Gastroesophageal sphincter (tissue), 3 donors: ENCODE data around the gene TSPO2.
"Not testable (repeated sequence)": the region's sequence is repeated elsewhere in the genome, so short reads cannot be mapped to it uniquely, and the experiment has no call there.

Experiments
- CTCF ChIP-seq, 4 experiments: fragments of 200-600 bp in 2 of 4; fragments of 450-650 bp in 2 of 4; sonication (generic) in 1 of 4; IDR thresholded peaks; one replicate each; pipeline ENCODE4 v1.5.1; 2017 to 2019; ENCODE audit warnings: antibody characterized with exemption in 4 of 4, mild to moderate bottlenecking in 2 of 4, moderate library complexity in 2 of 4
- POLR2AphosphoS5 ChIP-seq: sonication (generic); formaldehyde crosslinking; IDR thresholded peaks from one replicate; pipeline ENCODE4 v1.6.1; 2017; ENCODE audit warnings: antibody characterized with exemption

GRCh38 chr6:41015860-41016259 is 26.4 kb upstream of the TSPO2 start:
- not testable (repeated sequence) for TF ChIP-seq POLR2AphosphoS5; CTCF (IDR thresholded peaks at IDR 0.05)
